ENCODE measurements around the gene FLYWCH2. TPM values are rescaled to one million over a fixed set of nuclear protein-coding genes. Genes with fewer than 3 reads are reported as not detected.

Gene FLYWCH2
- total and polyA plus RNA-seq, 9 of the 15 experiments (the other 6 are each of a cell fraction or from before 2014, with no cell fraction given): 0.70 to 55.5 (median 7.6) TPM

- TF ChIP-seq ZNF507 (tag; conservative IDR thresholded peaks at IDR 0.05) (no peak), FOXP1 (CRISPR knock-in tag; IDR thresholded peaks at IDR 0.05) (no peak), ZBED1 (IDR thresholded peaks at IDR 0.05) (no peak), JUN (IDR thresholded peaks at IDR 0.05; ENCODE audit: borderline replicate concordance, low read depth, low read length) (no peak), JUN (CRISPR knock-in tag; IDR thresholded peaks at IDR 0.05; ENCODE audit: borderline replicate concordance) (no peak), PREB (CRISPR knock-in tag; IDR thresholded peaks at IDR 0.05) (0 out of 2 replicates have a peak, but pooled peaks have one; percentile 40), PRDM10 (IDR thresholded peaks at IDR 0.05; ENCODE audit: partially characterized antibody) (peak; percentile 10), MIER1 (IDR thresholded peaks at IDR 0.05; ENCODE audit: low read depth) (no peak), CC2D1A (IDR thresholded peaks at IDR 0.05) (no peak), GTF2E2 (tag; IDR thresholded peaks at IDR 0.05) (no peak), HMGN3 (IDR thresholded peaks at IDR 0.05; ENCODE audit: borderline replicate concordance, extremely low read depth, insufficient read length, low read depth, low read length) (no peak), SPI1 (IDR thresholded peaks at IDR 0.05; ENCODE audit: borderline replicate concordance, low read depth, low read length) (no peak), DPF2 (IDR thresholded peaks at IDR 0.05) (peak; percentile 58; the same call in 1 of the 2 replicates), EZH2 (IDR thresholded peaks at IDR 0.05; ENCODE audit: borderline replicate concordance, low read depth, low read length) (no peak), ELF1 (tag; IDR thresholded peaks at IDR 0.05) (no peak), SREBF2 (CRISPR knock-in tag; IDR thresholded peaks at IDR 0.05) (no peak), XRCC5 (IDR thresholded peaks at IDR 0.05; ENCODE audit: low read depth, low read length) (no peak), ZNF639 (CRISPR knock-in tag; conservative IDR thresholded peaks at IDR 0.05 in 1 of 2, IDR thresholded peaks at IDR 0.05 in 1 of 2) (0 out of 4 replicates have a peak, but pooled peaks of 1 of the 2 experiments have one; percentile 23), TFAP4 (CRISPR knock-in tag; IDR thresholded peaks at IDR 0.05; ENCODE audit: borderline replicate concordance) (no peak), ELK3 (CRISPR knock-in tag; IDR thresholded peaks at IDR 0.05) (no peak)
Observed at GRCh38 chr16:2915196-2915929, 32.3 kb downstream of the FLYWCH2 start (continued).
